Smooth muscle cell (in vitro differentiated cells): Measurements from ENCODE around the gene OCLN. TPM values are rescaled to one million over a fixed set of nuclear protein-coding genes. Genes with fewer than 3 reads are reported as not detected.
"Not testable (repeated sequence)": the region's sequence is repeated elsewhere in the genome, so short reads cannot be mapped to it uniquely, and the experiment has no call there.

Experiments used
- DNase-seq: peaks from one replicate; lab custom pipeline; 2025; ENCODE audit not compliant: unreplicated experiment; lab: John Stamatoyannopoulos, UW
- H2AFZ ChIP-seq: fragments of 200-600 bp; sonication (generic); 2 replicates; pipeline ENCODE4 v1.6.0; 2016; ENCODE audit warnings: antibody characterized with exemption, low read depth, mild to moderate bottlenecking
- H3F3A ChIP-seq: fragments of 200-600 bp; sonication (generic); 2 replicates; pipeline ENCODE4 v1.6.0; 2017; ENCODE audit warnings: antibody characterized with exemption, low read depth
- H3K27ac ChIP-seq: fragments of 200-600 bp; sonication (generic); 2 replicates; pipeline ENCODE4 v1.5.1; 2016; ENCODE audit warnings: low read depth, mild to moderate bottlenecking
- H3K27me3 ChIP-seq: fragments of 200-600 bp; sonication (generic); 2 replicates; pipeline ENCODE4 v1.6.1; 2016; ENCODE audit warnings: low read depth, mild to moderate bottlenecking
- H3K36me3 ChIP-seq: fragments of 200-600 bp; sonication (generic); 2 replicates; pipeline ENCODE4 v1.5.1; 2016; ENCODE audit warnings: low read depth
- H3K4me1 ChIP-seq: fragments of 200-600 bp; sonication (generic); 2 replicates; pipeline ENCODE4 v1.5.1; 2016; ENCODE audit warnings: low read depth
- H3K4me2 ChIP-seq: fragments of 200-600 bp; sonication (generic); 2 replicates; pipeline ENCODE4 v1.6.0; 2016; ENCODE audit warnings: mild to moderate bottlenecking
- H3K4me3 ChIP-seq: fragments of 200-600 bp; sonication (generic); 2 replicates; pipeline ENCODE4 v1.5.1; 2016; ENCODE audit warnings: mild to moderate bottlenecking
- H3K79me2 ChIP-seq: fragments of 200-600 bp; sonication (generic); 2 replicates; pipeline ENCODE4 v1.6.0; 2016; ENCODE audit warnings: low read depth, mild to moderate bottlenecking
- H3K9ac ChIP-seq: fragments of 200-600 bp; sonication (generic); 2 replicates; pipeline ENCODE4 v1.6.0; 2016; ENCODE audit warnings: low read depth
- H3K9me3 ChIP-seq: fragments of 200-600 bp; sonication (generic); replicated peaks from 2 replicates; pipeline ENCODE4 v1.5.1; 2016; ENCODE audit warnings: low read depth
- H4K20me1 ChIP-seq: fragments of 200-600 bp; sonication (generic); 2 replicates; pipeline ENCODE4 v1.6.0; 2016; ENCODE audit warnings: low read depth
- CTCF ChIP-seq: fragments of 200-600 bp; sonication (generic); IDR thresholded peaks from 2 replicates; pipeline ENCODE4 v1.5.1; 2017; ENCODE audit warnings: borderline replicate concordance, mild to moderate bottlenecking, antibody characterized with exemption; ENCODE audit not compliant: insufficient read depth, poor library complexity, severe bottlenecking
- WGBS: methylation state at CpG from one replicate; pipeline ENCODE4 v1.1.7; 2016; ENCODE audit warnings: low lambda C conversion rate; 5-methylcytosine and 5-hydroxymethylcytosine counted together
- polyA plus RNA-seq: library from polyadenylated mRNA; unstranded; fragments of >200 nt; fragmentation: Nextera tagmentation; extraction: Ambion mirVana; gene quantifications from 2 replicates; pipeline ENCODE4 v1.2.1, GENCODE V29; 2016
- total RNA-seq: library from RNA; depleted of rRNA; stranded (reverse); fragments of >200 nt; gene quantifications from 2 replicates; pipeline ENCODE4 v1.2.3, GENCODE V29; 2014

The OCLN gene
- total and polyA plus RNA-seq, 2 experiments from 2014 or later = 0.94 to 10.4 TPM

DNA sequence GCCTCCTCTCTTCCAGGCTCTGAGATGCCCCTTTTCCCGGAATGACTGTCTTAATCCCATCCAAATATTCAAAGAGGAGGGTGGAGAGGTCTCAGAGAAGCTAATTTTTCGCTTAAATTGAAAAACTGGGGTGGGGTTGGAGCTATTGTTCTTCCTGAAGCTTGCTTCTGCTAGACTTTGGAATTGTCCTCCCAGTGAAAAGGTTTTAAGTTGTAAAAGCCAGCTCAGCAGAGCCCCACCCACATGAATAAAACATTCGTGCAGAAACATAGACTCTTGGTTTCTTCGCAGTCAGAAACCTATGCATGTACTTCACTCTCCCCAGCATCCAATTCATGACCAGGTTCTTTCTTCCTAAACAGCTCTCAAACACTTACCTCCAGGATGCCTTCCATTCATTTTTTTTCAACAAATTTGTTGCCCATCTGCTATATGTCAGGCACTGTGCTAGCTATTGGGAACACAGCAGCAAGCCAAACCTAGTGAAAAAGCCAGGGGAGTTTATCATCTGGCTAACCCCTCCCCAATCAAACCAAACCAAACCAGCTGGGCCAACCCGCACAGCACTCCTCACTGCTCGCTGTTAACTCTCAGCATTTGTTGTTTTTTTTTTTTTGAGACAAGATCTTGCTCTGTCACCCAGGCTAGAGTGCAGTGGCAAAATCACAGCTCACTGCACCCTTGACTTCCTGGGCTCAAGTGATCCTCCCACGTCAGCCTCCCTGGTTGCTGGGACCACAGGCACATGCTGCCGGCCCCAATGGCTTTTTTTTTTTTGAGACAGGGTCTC lies 37.9 kb upstream of the OCLN start:
- no peak for DNase-seq
- no peaks in the 10 kb centered on the region for H3K4me1 ChIP-seq

GRCh38 chr5:69455428-69455988 lies 37.1 kb upstream of the OCLN start:
- H4K20me1 ChIP-seq, H3K27ac ChIP-seq, H3K9ac ChIP-seq, H3K4me1 ChIP-seq, H3K4me3 ChIP-seq, H3F3A ChIP-seq, H3K36me3 ChIP-seq, H3K27me3 ChIP-seq, H3K79me2 ChIP-seq, H2AFZ ChIP-seq, DNase-seq, H3K9me3 ChIP-seq, H3K4me2 ChIP-seq: not testable (repeated sequence)
- WGBS = 95% methylated on average over 7 of the region's 7 CpGs

More for the DNA sequence above, 37.9 kb upstream of the OCLN start:
- Histone ChIP-seq H3K27me3 (no peaks in the 10 kb centered on the region), H3F3A (no peaks in the 10 kb centered on the region), H3K79me2 (no peaks in the 10 kb centered on the region), H2AFZ (no peak overlapping the region), H3K27ac (no peak overlapping the region), H3K4me3 (peak overlapping the region; percentile 13), H4K20me1 (no peaks in the 10 kb centered on the region), H3K4me2 (no peak overlapping the region), H3K9ac (no peak overlapping the region), H3K36me3 (no peaks in the 10 kb centered on the region), H3K9me3 (no peaks in the 10 kb centered on the region)
- no peak for TF ChIP-seq CTCF
- 75% methylated on average over 8 of the region's 8 CpGs for WGBS

DNA sequence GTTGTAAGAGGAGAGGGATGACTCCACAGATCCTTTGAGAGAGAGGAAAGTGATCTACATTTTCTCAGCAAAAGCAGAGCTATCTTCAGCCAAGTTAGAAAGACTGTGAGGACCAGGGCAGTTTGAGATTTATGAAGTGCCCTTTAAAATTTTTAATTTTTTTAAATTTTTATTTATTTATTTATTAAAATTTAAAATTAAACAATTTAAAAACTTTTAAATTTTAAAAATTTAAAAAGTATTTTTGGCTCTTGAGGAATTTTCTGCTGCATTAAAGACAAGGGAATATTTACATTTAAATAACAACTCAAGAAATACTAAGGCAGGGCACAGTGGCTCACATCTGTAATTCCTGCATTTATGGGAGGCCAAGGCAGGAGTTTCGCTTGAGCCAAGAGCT lies 30.4 kb upstream of the OCLN start:
- Histone ChIP-seq H3K4me2 (no peak overlapping the region), H3K27me3 (no peaks in the 10 kb centered on the region), H3K4me3 (no peak overlapping the region), H3K4me1 (no peaks in the 10 kb centered on the region), H3K36me3 (no peaks in the 10 kb centered on the region), H2AFZ (no peak overlapping the region), H3K27ac (no peak overlapping the region), H3F3A (no peaks in the 10 kb centered on the region), H3K9me3 (no peaks in the 10 kb centered on the region), H3K9ac (no peak overlapping the region), H4K20me1 (no peaks in the 10 kb centered on the region), H3K79me2 (no peaks in the 10 kb centered on the region)
- no peak for DNase-seq
- TF ChIP-seq CTCF = no peak
- WGBS = 97% methylated on average over 1 of the region's 1 CpG

- H3K9ac ChIP-seq, H4K20me1 ChIP-seq, H2AFZ ChIP-seq, H3K4me3 ChIP-seq, H3F3A ChIP-seq, H3K27me3 ChIP-seq, H3K79me2 ChIP-seq, H3K9me3 ChIP-seq, H3K36me3 ChIP-seq, DNase-seq, H3K4me1 ChIP-seq, H3K4me2 ChIP-seq, H3K27ac ChIP-seq: not testable (repeated sequence)
- WGBS = 94% methylated on average over 3 of the region's 3 CpGs
These were observed 26.2 kb upstream of the OCLN start for GRCh38 chr5:69466375-69466774.
